K562 treated with DMSO at 1 percent for 12 hours (cell line): ENCODE results near the gene MFN1. TPM values are rescaled to one million over a fixed set of nuclear protein-coding genes. Genes with fewer than 3 reads are reported as not detected.

ENCODE experiments used
- total RNA-seq: library from RNA; unstranded; fragments of 300-600 nt; gene quantifications from 2 replicates; pipeline ENCODE4 v1.2.3, GENCODE V29; 2022; ENCODE audit not compliant: insufficient read depth

MFN1 gene
- total RNA-seq, result 3.4 and 14.6 TPM in 2 replicates

DNA sequence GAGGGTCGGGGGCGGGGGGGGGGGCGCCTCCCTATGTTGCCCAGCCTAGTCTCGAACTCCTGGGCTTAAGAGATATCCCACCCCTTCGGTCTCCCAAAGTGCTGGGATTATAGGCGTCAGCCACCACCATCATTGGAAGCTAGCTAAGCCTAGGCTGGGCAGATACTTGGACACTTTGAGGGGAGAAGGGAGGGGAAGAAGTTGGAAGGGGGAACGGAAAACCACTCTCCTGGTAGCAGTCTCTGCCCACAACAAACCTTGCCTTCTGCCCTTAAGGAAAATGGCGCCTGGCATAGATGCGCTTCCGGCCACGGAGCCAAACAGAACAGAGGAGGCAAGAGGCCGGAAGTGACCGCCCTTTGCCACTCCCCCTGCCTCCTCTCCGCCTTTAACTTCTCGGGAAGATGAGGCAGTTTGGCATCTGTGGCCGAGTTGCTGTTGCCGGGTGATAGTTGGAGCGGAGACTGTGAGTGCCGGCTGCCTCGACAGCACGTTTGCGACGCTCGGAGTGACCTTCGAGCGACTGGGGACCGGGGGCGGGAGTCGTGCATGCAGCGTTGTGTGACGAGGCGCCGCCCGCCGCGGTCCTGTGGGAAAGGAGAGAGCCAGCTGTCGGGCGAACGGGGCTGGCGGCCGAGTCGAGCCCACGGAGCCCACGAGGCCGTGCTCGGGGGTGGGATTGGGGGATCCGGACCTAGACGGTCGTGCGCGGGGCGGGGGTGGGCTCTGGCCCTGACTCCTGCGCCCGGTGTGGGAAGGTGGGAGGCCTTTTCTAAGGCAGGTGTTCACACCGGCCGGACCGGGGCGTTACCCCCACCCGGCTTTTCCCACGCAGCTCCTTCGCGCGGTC is at the start of gene MFN1:
Gene MFN1 (plus strand): TSS at position 365 of the 850 bp plus-strand sequence. CDS start 1,143 bp downstream, outside the sequence.

DNA sequence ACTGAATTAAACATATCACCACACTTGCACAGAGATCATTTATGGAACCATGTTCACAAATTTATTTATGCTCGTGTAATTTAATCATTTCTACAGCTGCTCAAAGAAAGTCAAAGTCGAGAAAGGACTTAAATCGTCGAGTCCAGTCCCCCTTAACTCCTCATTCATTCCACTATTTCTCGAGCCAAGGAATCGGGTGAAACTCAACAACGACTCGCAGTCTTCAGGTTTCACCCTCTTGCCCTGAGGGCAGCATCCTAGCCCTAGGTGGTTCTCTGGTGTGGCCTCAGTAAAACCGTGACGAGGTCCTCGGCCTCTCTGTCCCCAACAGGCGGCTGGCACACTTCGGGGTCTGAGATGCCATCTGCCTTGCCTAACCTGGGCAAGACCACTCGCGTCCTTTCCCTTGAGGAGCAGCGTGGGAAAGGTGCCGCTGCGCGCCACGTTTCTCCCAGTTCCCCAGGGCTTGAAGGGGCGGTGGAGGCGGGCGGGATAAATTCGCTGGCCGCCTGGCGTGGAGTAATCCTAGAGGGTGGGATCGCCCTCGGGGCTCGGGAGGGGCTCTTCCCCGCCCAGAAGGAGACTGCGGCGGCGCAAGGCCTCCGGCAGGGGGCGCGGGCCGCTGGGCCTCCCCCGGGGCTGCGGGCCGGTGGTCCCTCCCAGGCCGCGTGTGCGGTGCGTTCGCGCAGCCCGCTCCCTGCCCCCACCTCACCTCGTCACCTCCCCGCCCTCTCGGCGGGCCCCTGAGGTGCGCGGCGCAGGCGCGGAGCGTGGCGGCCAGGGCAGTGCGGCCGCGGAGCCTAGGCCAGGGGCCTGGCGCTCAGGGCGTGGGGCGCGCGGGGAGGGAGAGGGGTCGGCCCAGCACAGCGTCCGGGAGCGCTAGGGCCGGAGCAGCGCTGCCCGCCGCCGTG is 25.0 kb upstream of the MFN1 start, which contains the start of gene ZNF639:
Gene ZNF639 (plus strand): TSS at position 746 of the 911 bp plus-strand sequence. CDS start 5,263 bp downstream, outside the sequence.

Other genes with a start within 250 kb of the MFN1 start
- gene PIK3CA, start 199.4 kb upstream of the MFN1 start, total RNA-seq, result 2.5 and 9.5 TPM in 2 replicates
- 3.6 and 12.3 TPM in 2 replicates for gene KCNMB3, start 96.6 kb upstream of the MFN1 start, total RNA-seq
- 14.1 and 44.5 TPM in 2 replicates for gene ZNF639, start 24.7 kb upstream of the MFN1 start, total RNA-seq
- 2.3 and 9.9 TPM in 2 replicates for gene GNB4, start 103.8 kb downstream of the MFN1 start, total RNA-seq
- 43.0 and 70.7 TPM in 2 replicates for gene ACTL6A, start 215.2 kb downstream of the MFN1 start, total RNA-seq